Fibroblast of the conjunctiva (primary cell): ENCODE data around the gene ACTN1.

Experiments
- DNase-seq: peaks from one replicate; pipeline ENCODE4 v3.0.0-alpha.2; 2010; ENCODE audit warnings: low read depth

Gene ACTN1

GRCh38 chr14:68888883-68889282, 90.2 kb downstream of the ACTN1 start:
- DNase-seq: no peak

GRCh38 chr14:68888025-68888850, 90.9 kb downstream of the ACTN1 start:
- no peak for DNase-seq

GRCh38 chr14:68886109-68886434, 93.0 kb downstream of the ACTN1 start:
- DNase-seq: no peak

GRCh38 chr14:68885226-68886108, 93.6 kb downstream of the ACTN1 start:
- no peak for DNase-seq

GRCh38 chr14:68884031-68885030, 94.8 kb downstream of the ACTN1 start:
- peak; percentile 94 for DNase-seq

- no peak for DNase-seq
These were observed 96.9 kb downstream of the ACTN1 start for GRCh38 chr14:68882235-68882634.

- no peak for DNase-seq
These were observed 97.7 kb downstream of the ACTN1 start for GRCh38 chr14:68881396-68881795.

- no peak for DNase-seq
These were observed 98.5 kb downstream of the ACTN1 start for GRCh38 chr14:68880581-68881105.

GRCh38 chr14:68879841-68880575, 99.1 kb downstream of the ACTN1 start:
- no peak for DNase-seq

- no peak for DNase-seq
These were observed 99.8 kb downstream of the ACTN1 start for GRCh38 chr14:68879321-68879781.

GRCh38 chr14:68878908-68879307, 100.2 kb downstream of the ACTN1 start:
- DNase-seq: no peak

- DNase-seq: no peak
These were observed 101.0 kb downstream of the ACTN1 start for GRCh38 chr14:68877993-68878575.

- DNase-seq: no peak
These were observed 102.1 kb downstream of the ACTN1 start for GRCh38 chr14:68876976-68877375.

GRCh38 chr14:68874746-68875155, 104.4 kb downstream of the ACTN1 start:
- no peak for DNase-seq

- DNase-seq: no peak
These were observed 105.7 kb downstream of the ACTN1 start for GRCh38 chr14:68873376-68873775.

GRCh38 chr14:68871392-68871791, 107.7 kb downstream of the ACTN1 start:
- DNase-seq: no peak

- DNase-seq: no peak
These were observed 112.0 kb downstream of the ACTN1 start for GRCh38 chr14:68866991-68867533.

- DNase-seq: no peak
These were observed 113.6 kb downstream of the ACTN1 start for GRCh38 chr14:68865542-68865941.

- no peak for DNase-seq
These were observed 114.7 kb downstream of the ACTN1 start for GRCh38 chr14:68864361-68864750.
